ENCODE results near the gene TSHZ1.

The TSHZ1 gene

GRCh38 chr18:75170022-75170789 lies 40.4 kb upstream of the TSHZ1 start:
- H3K4me1 ChIP-seq (ENCODE audit: control insufficient read depth, insufficient read depth, low read length), result no peaks in the 10 kb centered on the region
- no peaks in the 10 kb centered on the region for H3K27me3 ChIP-seq (ENCODE audit: control insufficient read depth, insufficient read depth, low read length)
- H3K4me3 ChIP-seq (ENCODE audit: low read depth, low read length), result no peak overlapping the region
- no peaks in the 10 kb centered on the region for H3K36me3 ChIP-seq (ENCODE audit: control insufficient read depth, insufficient read depth, low read length)
- H3K9me3 ChIP-seq (ENCODE audit: control insufficient read depth, insufficient read depth, low read length), result no peaks in the 10 kb centered on the region
- H3K9ac ChIP-seq (ENCODE audit: low read depth, low read length), result no peak overlapping the region

GRCh38 chr18:75170916-75171315 lies 39.7 kb upstream of the TSHZ1 start:
- Histone ChIP-seq H3K9me3 (ENCODE audit: control insufficient read depth, insufficient read depth, low read length) (no peaks in the 10 kb centered on the region), H3K36me3 (ENCODE audit: control insufficient read depth, insufficient read depth, low read length) (no peaks in the 10 kb centered on the region), H3K9ac (ENCODE audit: low read depth, low read length) (no peak overlapping the region), H3K4me3 (ENCODE audit: low read depth, low read length) (no peak overlapping the region), H3K4me1 (ENCODE audit: control insufficient read depth, insufficient read depth, low read length) (no peaks in the 10 kb centered on the region), H3K27me3 (ENCODE audit: control insufficient read depth, insufficient read depth, low read length) (no peaks in the 10 kb centered on the region)

GRCh38 chr18:75172299-75173124 lies 38.1 kb upstream of the TSHZ1 start:
- Histone ChIP-seq H3K27me3 (ENCODE audit: control insufficient read depth, insufficient read depth, low read length) (no peaks in the 10 kb centered on the region), H3K9ac (ENCODE audit: low read depth, low read length) (no peak overlapping the region), H3K9me3 (ENCODE audit: control insufficient read depth, insufficient read depth, low read length) (no peaks in the 10 kb centered on the region), H3K36me3 (ENCODE audit: control insufficient read depth, insufficient read depth, low read length) (no peaks in the 10 kb centered on the region), H3K4me3 (ENCODE audit: low read depth, low read length) (no peak overlapping the region), H3K4me1 (ENCODE audit: control insufficient read depth, insufficient read depth, low read length) (no peaks in the 10 kb centered on the region)

GRCh38 chr18:75173125-75173432 lies 37.5 kb upstream of the TSHZ1 start:
- H3K4me3 ChIP-seq (ENCODE audit: low read depth, low read length), result no peak overlapping the region
- no peak overlapping the region for H3K9ac ChIP-seq (ENCODE audit: low read depth, low read length)
- H3K4me1 ChIP-seq (ENCODE audit: control insufficient read depth, insufficient read depth, low read length), result no peaks in the 10 kb centered on the region
- no peaks in the 10 kb centered on the region for H3K27me3 ChIP-seq (ENCODE audit: control insufficient read depth, insufficient read depth, low read length)
- no peaks in the 10 kb centered on the region for H3K36me3 ChIP-seq (ENCODE audit: control insufficient read depth, insufficient read depth, low read length)
- H3K9me3 ChIP-seq (ENCODE audit: control insufficient read depth, insufficient read depth, low read length), result no peaks in the 10 kb centered on the region

- no peak overlapping the region for H3K4me3 ChIP-seq (ENCODE audit: low read depth, low read length)
- no peaks in the 10 kb centered on the region for H3K36me3 ChIP-seq (ENCODE audit: control insufficient read depth, insufficient read depth, low read length)
- H3K9ac ChIP-seq (ENCODE audit: low read depth, low read length), result no peak overlapping the region
- no peaks in the 10 kb centered on the region for H3K4me1 ChIP-seq (ENCODE audit: control insufficient read depth, insufficient read depth, low read length)
- no peaks in the 10 kb centered on the region for H3K9me3 ChIP-seq (ENCODE audit: control insufficient read depth, insufficient read depth, low read length)
- no peaks in the 10 kb centered on the region for H3K27me3 ChIP-seq (ENCODE audit: control insufficient read depth, insufficient read depth, low read length)
These were observed 36.9 kb upstream of the TSHZ1 start for GRCh38 chr18:75173738-75174137.

GRCh38 chr18:75176849-75177248 lies 33.7 kb upstream of the TSHZ1 start:
- Histone ChIP-seq H3K36me3 (ENCODE audit: control insufficient read depth, insufficient read depth, low read length) (no peaks in the 10 kb centered on the region), H3K4me1 (ENCODE audit: control insufficient read depth, insufficient read depth, low read length) (no peaks in the 10 kb centered on the region), H3K9ac (ENCODE audit: low read depth, low read length) (no peak overlapping the region), H3K9me3 (ENCODE audit: control insufficient read depth, insufficient read depth, low read length) (no peaks in the 10 kb centered on the region), H3K27me3 (ENCODE audit: control insufficient read depth, insufficient read depth, low read length) (no peaks in the 10 kb centered on the region), H3K4me3 (ENCODE audit: low read depth, low read length) (no peak overlapping the region)

GRCh38 chr18:75178376-75178775 lies 32.2 kb upstream of the TSHZ1 start:
- Histone ChIP-seq H3K9me3 (ENCODE audit: control insufficient read depth, insufficient read depth, low read length) (no peaks in the 10 kb centered on the region), H3K4me1 (ENCODE audit: control insufficient read depth, insufficient read depth, low read length) (no peaks in the 10 kb centered on the region), H3K27me3 (ENCODE audit: control insufficient read depth, insufficient read depth, low read length) (no peaks in the 10 kb centered on the region), H3K9ac (ENCODE audit: low read depth, low read length) (no peak overlapping the region), H3K4me3 (ENCODE audit: low read depth, low read length) (no peak overlapping the region), H3K36me3 (ENCODE audit: control insufficient read depth, insufficient read depth, low read length) (no peaks in the 10 kb centered on the region)

GRCh38 chr18:75179819-75180600 lies 30.6 kb upstream of the TSHZ1 start:
- H3K36me3 ChIP-seq (ENCODE audit: control insufficient read depth, insufficient read depth, low read length), result no peaks in the 10 kb centered on the region
- no peak overlapping the region for H3K9ac ChIP-seq (ENCODE audit: low read depth, low read length)
- H3K27me3 ChIP-seq (ENCODE audit: control insufficient read depth, insufficient read depth, low read length), result no peaks in the 10 kb centered on the region
- no peak overlapping the region for H3K4me3 ChIP-seq (ENCODE audit: low read depth, low read length)
- no peaks in the 10 kb centered on the region for H3K9me3 ChIP-seq (ENCODE audit: control insufficient read depth, insufficient read depth, low read length)
- H3K4me1 ChIP-seq (ENCODE audit: control insufficient read depth, insufficient read depth, low read length), result no peaks in the 10 kb centered on the region

- Histone ChIP-seq H3K36me3 (ENCODE audit: control insufficient read depth, insufficient read depth, low read length) (no peaks in the 10 kb centered on the region), H3K4me3 (ENCODE audit: low read depth, low read length) (no peak overlapping the region), H3K27me3 (ENCODE audit: control insufficient read depth, insufficient read depth, low read length) (no peaks in the 10 kb centered on the region), H3K4me1 (ENCODE audit: control insufficient read depth, insufficient read depth, low read length) (no peaks in the 10 kb centered on the region), H3K9ac (ENCODE audit: low read depth, low read length) (no peak overlapping the region), H3K9me3 (ENCODE audit: control insufficient read depth, insufficient read depth, low read length) (no peaks in the 10 kb centered on the region)
These were observed 27.1 kb upstream of the TSHZ1 start for GRCh38 chr18:75183524-75183923.

- Histone ChIP-seq H3K4me3 (ENCODE audit: low read depth, low read length) (no peak overlapping the region), H3K4me1 (ENCODE audit: control insufficient read depth, insufficient read depth, low read length) (no peaks in the 10 kb centered on the region), H3K9me3 (ENCODE audit: control insufficient read depth, insufficient read depth, low read length) (no peaks in the 10 kb centered on the region), H3K36me3 (ENCODE audit: control insufficient read depth, insufficient read depth, low read length) (no peaks in the 10 kb centered on the region), H3K27me3 (ENCODE audit: control insufficient read depth, insufficient read depth, low read length) (no peaks in the 10 kb centered on the region), H3K9ac (ENCODE audit: low read depth, low read length) (no peak overlapping the region)
These were observed 26.6 kb upstream of the TSHZ1 start for GRCh38 chr18:75183973-75184493.

GRCh38 chr18:75185460-75185859 lies 25.1 kb upstream of the TSHZ1 start:
- Histone ChIP-seq H3K27me3 (ENCODE audit: control insufficient read depth, insufficient read depth, low read length) (no peaks in the 10 kb centered on the region), H3K9ac (ENCODE audit: low read depth, low read length) (no peak overlapping the region), H3K4me3 (ENCODE audit: low read depth, low read length) (no peak overlapping the region), H3K9me3 (ENCODE audit: control insufficient read depth, insufficient read depth, low read length) (no peaks in the 10 kb centered on the region), H3K4me1 (ENCODE audit: control insufficient read depth, insufficient read depth, low read length) (no peaks in the 10 kb centered on the region), H3K36me3 (ENCODE audit: control insufficient read depth, insufficient read depth, low read length) (no peaks in the 10 kb centered on the region)

All from iPS-15b (cell line).